Measurements from ENCODE around the gene SF3B2. TPM values are rescaled to one million over a fixed set of nuclear protein-coding genes. Genes with fewer than 3 reads are reported as not detected.
"Not testable (repeated sequence)": the region's sequence is repeated elsewhere in the genome, so short reads cannot be mapped to it uniquely, and the experiment has no call there.

The SF3B2 gene
- total RNA-seq, 1 donor from 2014 or later, result 201 TPM

GRCh38 chr11:66006134-66006890 is 45.9 kb upstream of the SF3B2 start:
- Mint-ChIP-seq H3K4me1 (peaks cover 15% of the 10 kb centered on the region), H3K27ac (no peak overlapping the region), H3K4me3 (no peak overlapping the region), H3K36me3 (no peaks in the 10 kb centered on the region), H3K27me3 (ENCODE audit: low read depth) (no peaks in the 10 kb centered on the region), H3K9me3 (no peaks in the 10 kb centered on the region)
- DNase-seq (ENCODE audit: low spot score in 2 of 2, unreplicated experiment in 2 of 2), result no peak
- no peak for TF ChIP-seq CTCF (IDR thresholded peaks at IDR 0.05; ENCODE audit: unreplicated experiment)

- Mint-ChIP-seq H3K36me3 (no peaks in the 10 kb centered on the region), H3K27ac (no peak overlapping the region), H3K9me3 (no peaks in the 10 kb centered on the region), H3K4me1 (peaks cover 15% of the 10 kb centered on the region), H3K27me3 (ENCODE audit: low read depth) (peaks cover 2% of the 10 kb centered on the region), H3K4me3 (no peak overlapping the region)
- DNase-seq (ENCODE audit: low spot score in 2 of 2, unreplicated experiment in 2 of 2), result no peak
- TF ChIP-seq CTCF (IDR thresholded peaks at IDR 0.05; ENCODE audit: unreplicated experiment), result no peak
Observed at GRCh38 chr11:66006891-66007176, 45.3 kb upstream of the SF3B2 start.

- no peak for TF ChIP-seq CTCF (IDR thresholded peaks at IDR 0.05; ENCODE audit: unreplicated experiment)
- H3K27ac Mint-ChIP-seq, result no peak overlapping the region
- H3K36me3 Mint-ChIP-seq, result no peaks in the 10 kb centered on the region
- H3K9me3 Mint-ChIP-seq, result no peaks in the 10 kb centered on the region
- peaks cover 2% of the 10 kb centered on the region for H3K27me3 Mint-ChIP-seq (ENCODE audit: low read depth)
- peaks cover 14% of the 10 kb centered on the region for H3K4me1 Mint-ChIP-seq
- no peak for DNase-seq (ENCODE audit: low spot score in 2 of 2, unreplicated experiment in 2 of 2)
- H3K4me3 Mint-ChIP-seq, result no peak overlapping the region
Observed at GRCh38 chr11:66007201-66007634, 44.9 kb upstream of the SF3B2 start.

- no peak for TF ChIP-seq CTCF (IDR thresholded peaks at IDR 0.05; ENCODE audit: unreplicated experiment)
- Mint-ChIP-seq H3K27ac (no peak overlapping the region), H3K4me1 (peaks cover 7% of the 10 kb centered on the region), H3K4me3 (no peak overlapping the region), H3K27me3 (ENCODE audit: low read depth) (peaks cover 2% of the 10 kb centered on the region), H3K36me3 (no peaks in the 10 kb centered on the region), H3K9me3 (no peaks in the 10 kb centered on the region)
- DNase-seq (ENCODE audit: low spot score in 2 of 2, unreplicated experiment in 2 of 2), result no peak
Observed at GRCh38 chr11:66008095-66008467, 44.1 kb upstream of the SF3B2 start.

- Mint-ChIP-seq H3K27me3 (ENCODE audit: low read depth) (peaks cover 2% of the 10 kb centered on the region), H3K4me3 (no peak overlapping the region), H3K9me3 (no peaks in the 10 kb centered on the region), H3K4me1 (peaks cover 2% of the 10 kb centered on the region), H3K27ac (no peak overlapping the region), H3K36me3 (no peaks in the 10 kb centered on the region)
- no peak for TF ChIP-seq CTCF (IDR thresholded peaks at IDR 0.05; ENCODE audit: unreplicated experiment)
- DNase-seq (ENCODE audit: low spot score in 2 of 2, unreplicated experiment in 2 of 2), result no peak
Observed at GRCh38 chr11:66008468-66009101, 43.6 kb upstream of the SF3B2 start.

- not testable (repeated sequence) for H3K4me1 Mint-ChIP-seq; DNase-seq (ENCODE audit: low spot score in 2 of 2, unreplicated experiment in 2 of 2); H3K27me3 Mint-ChIP-seq (ENCODE audit: low read depth); H3K27ac Mint-ChIP-seq; H3K9me3 Mint-ChIP-seq; H3K36me3 Mint-ChIP-seq; H3K4me3 Mint-ChIP-seq
Observed at GRCh38 chr11:66010036-66010435, 42.1 kb upstream of the SF3B2 start.
